Esophagus squamous epithelium (tissue), 4 donors: Measurements from ENCODE around the gene LENEP.

Source experiments
- CTCF ChIP-seq, 6 experiments: fragments of 450-650 bp in 4 of 6; fragments of 200-600 bp in 2 of 6; sonication (generic) in 2 of 6; IDR thresholded peaks; one replicate each; pipeline ENCODE4 v1.5.1; 2016 to 2019; ENCODE audit warnings: antibody characterized with exemption in 6 of 6, mild to moderate bottlenecking in 4 of 6, moderate library complexity in 4 of 6
- POLR2A ChIP-seq, 4 donors: fragments of 450-650 bp; IDR thresholded peaks; one replicate each; pipeline ENCODE4 v1.6.1; 2017; ENCODE audit warnings: antibody characterized with exemption in 4 of 4, mild to moderate bottlenecking in 4 of 4, moderate library complexity in 3 of 4

GRCh38 chr1:154943649-154944400 is 49.6 kb upstream of the LENEP start:
- peak; percentile 53 to 82 (median 72) for TF ChIP-seq CTCF (IDR thresholded peaks at IDR 0.05)
- TF ChIP-seq POLR2A (IDR thresholded peaks at IDR 0.05): no peak
